Measurements from ENCODE around the gene ERC1.

DNA sequence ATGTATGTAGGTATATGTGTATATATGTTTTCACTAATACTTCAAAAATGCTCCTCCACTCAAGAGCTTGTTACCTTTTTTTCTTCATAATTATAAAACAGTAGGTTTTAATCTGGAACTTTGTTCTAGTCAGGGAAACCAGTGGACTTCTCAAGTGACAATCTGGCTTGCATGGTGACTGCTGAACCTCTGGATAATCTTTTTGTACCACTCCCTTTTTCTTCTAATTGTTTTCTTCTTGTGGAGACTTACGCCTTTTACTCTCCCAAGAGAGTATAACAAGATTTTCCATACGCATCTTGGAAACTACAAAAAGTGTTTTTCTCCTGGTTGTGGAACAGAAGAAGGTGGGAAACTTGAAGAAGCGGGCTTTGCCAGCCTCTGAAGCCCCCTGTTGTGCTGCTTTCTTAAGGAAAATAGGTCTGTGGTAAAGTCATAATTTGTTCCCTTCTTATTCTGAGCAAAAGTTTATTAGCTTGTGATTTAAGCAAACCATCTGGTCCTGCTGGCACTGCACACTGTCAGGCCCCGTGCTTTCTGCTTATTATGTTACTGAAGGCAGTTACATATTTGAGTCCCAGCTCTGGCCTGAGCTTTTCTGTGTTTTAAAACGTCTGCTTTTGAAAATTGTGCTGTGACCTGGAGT is 291.8 kb downstream of the ERC1 start:
- TF ChIP-seq, protein P1, sequence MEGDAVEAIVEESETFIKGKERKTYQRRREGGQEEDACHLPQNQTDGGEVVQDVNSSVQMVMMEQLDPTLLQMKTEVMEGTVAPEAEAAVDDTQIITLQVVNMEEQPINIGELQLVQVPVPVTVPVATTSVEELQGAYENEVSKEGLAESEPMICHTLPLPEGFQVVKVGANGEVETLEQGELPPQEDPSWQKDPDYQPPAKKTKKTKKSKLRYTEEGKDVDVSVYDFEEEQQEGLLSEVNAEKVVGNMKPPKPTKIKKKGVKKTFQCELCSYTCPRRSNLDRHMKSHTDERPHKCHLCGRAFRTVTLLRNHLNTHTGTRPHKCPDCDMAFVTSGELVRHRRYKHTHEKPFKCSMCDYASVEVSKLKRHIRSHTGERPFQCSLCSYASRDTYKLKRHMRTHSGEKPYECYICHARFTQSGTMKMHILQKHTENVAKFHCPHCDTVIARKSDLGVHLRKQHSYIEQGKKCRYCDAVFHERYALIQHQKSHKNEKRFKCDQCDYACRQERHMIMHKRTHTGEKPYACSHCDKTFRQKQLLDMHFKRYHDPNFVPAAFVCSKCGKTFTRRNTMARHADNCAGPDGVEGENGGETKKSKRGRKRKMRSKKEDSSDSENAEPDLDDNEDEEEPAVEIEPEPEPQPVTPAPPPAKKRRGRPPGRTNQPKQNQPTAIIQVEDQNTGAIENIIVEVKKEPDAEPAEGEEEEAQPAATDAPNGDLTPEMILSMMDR (IDR thresholded peaks at IDR 0.05; ENCODE audit: low read length), result no peak
- TF ChIP-seq EZH2 (IDR thresholded peaks at IDR 0.05; ENCODE audit: borderline replicate concordance, low read length), result no peak

Measured in OCI-LY1 (cell line).